Calu3 (cell line): ENCODE results near the gene PTPN14. TPM values are rescaled to one million over a fixed set of nuclear protein-coding genes. Genes with fewer than 3 reads are reported as not detected.

Experiments used
- BruUV-seq: library from RNA; stranded (reverse); fragments of 400-500 nt; replicated peaks from 2 replicates; lab custom pipeline; 2021; lab: Mats Ljungman, UMichigan
- CTCF ChIA-PET: fragments of 300-600 bp; sonication (Branson Sonifier 250); formaldehyde crosslinking; loops from one replicate; lab custom pipeline; 2022; ENCODE audit warnings: antibody characterized with exemption; lab: Charles Lee
- DNase-seq: peaks from one replicate; pipeline ENCODE4 v3.0.0; 2022
- H3K27ac Mint-ChIP-seq: one replicate; pipeline ENCODE4 v1.8.0; 2022; ENCODE audit warnings: mixed read lengths; ENCODE audit not compliant: unreplicated experiment
- H3K27me3 Mint-ChIP-seq: one replicate; pipeline ENCODE4 v1.8.0; 2022; ENCODE audit warnings: mixed read lengths; ENCODE audit not compliant: unreplicated experiment
- H3K36me3 Mint-ChIP-seq: one replicate; pipeline ENCODE4 v1.8.0; 2022; ENCODE audit warnings: mild to moderate bottlenecking, moderate library complexity, mixed read lengths; ENCODE audit not compliant: insufficient read depth, unreplicated experiment
- H3K4me1 Mint-ChIP-seq: one replicate; pipeline ENCODE4 v1.8.0; 2022; ENCODE audit warnings: mild to moderate bottlenecking, low read depth, mixed read lengths; ENCODE audit not compliant: unreplicated experiment
- H3K4me3 Mint-ChIP-seq: one replicate; pipeline ENCODE4 v1.8.0; 2022; ENCODE audit warnings: mild to moderate bottlenecking, low read depth, moderate library complexity, mixed read lengths; ENCODE audit not compliant: unreplicated experiment
- H3K9me3 Mint-ChIP-seq: one replicate; pipeline ENCODE4 v1.8.0; 2022; ENCODE audit warnings: low read depth, mixed read lengths; ENCODE audit not compliant: unreplicated experiment
- intact Hi-C: fragments of 100-400 bp; cut with micrococcal nuclease; formaldehyde crosslinking; loops from one replicate; pipeline ENCODE4 v1.10.0; 2022; ENCODE audit not compliant: unreplicated experiment
- total RNA-seq: library from RNA; stranded (reverse); gene quantifications from 2 replicates; pipeline ENCODE4 v1.2.3, GENCODE V29; 2022
- TF ChIP-seq, protein P1 (sequence below): fragments of 200-600 bp; IDR thresholded peaks from one replicate; pipeline ENCODE4 v1.8.0; 2022; ENCODE audit warnings: antibody characterized with exemption; ENCODE audit not compliant: unreplicated experiment

The PTPN14 gene
- total RNA-seq, 1 experiment from 2014 or later = 77.4 TPM

- no peak for DNase-seq
- Mint-ChIP-seq H3K27ac (no peak overlapping the region), H3K36me3 (peaks cover 13% of the 10 kb centered on the region), H3K9me3 (no peaks in the 10 kb centered on the region), H3K4me3 (no peak overlapping the region), H3K4me1 (peaks cover 52% of the 10 kb centered on the region), H3K27me3 (no peaks in the 10 kb centered on the region)
- TF ChIP-seq, protein P1, sequence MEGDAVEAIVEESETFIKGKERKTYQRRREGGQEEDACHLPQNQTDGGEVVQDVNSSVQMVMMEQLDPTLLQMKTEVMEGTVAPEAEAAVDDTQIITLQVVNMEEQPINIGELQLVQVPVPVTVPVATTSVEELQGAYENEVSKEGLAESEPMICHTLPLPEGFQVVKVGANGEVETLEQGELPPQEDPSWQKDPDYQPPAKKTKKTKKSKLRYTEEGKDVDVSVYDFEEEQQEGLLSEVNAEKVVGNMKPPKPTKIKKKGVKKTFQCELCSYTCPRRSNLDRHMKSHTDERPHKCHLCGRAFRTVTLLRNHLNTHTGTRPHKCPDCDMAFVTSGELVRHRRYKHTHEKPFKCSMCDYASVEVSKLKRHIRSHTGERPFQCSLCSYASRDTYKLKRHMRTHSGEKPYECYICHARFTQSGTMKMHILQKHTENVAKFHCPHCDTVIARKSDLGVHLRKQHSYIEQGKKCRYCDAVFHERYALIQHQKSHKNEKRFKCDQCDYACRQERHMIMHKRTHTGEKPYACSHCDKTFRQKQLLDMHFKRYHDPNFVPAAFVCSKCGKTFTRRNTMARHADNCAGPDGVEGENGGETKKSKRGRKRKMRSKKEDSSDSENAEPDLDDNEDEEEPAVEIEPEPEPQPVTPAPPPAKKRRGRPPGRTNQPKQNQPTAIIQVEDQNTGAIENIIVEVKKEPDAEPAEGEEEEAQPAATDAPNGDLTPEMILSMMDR = no peak
- no TSS peak for BruUV-seq
- intact Hi-C loops = no loop called here
- CTCF ChIA-PET = interaction anchor here (0.9 to 1.5 kb wide), 3 partner anchors 9 to 149 kb away, joined by 3 read pairs; partner anchors contain the start of gene PTPN14
Measured at GRCh38 chr1:214537219-214537618, 14.2 kb downstream of the PTPN14 start.

DNA sequence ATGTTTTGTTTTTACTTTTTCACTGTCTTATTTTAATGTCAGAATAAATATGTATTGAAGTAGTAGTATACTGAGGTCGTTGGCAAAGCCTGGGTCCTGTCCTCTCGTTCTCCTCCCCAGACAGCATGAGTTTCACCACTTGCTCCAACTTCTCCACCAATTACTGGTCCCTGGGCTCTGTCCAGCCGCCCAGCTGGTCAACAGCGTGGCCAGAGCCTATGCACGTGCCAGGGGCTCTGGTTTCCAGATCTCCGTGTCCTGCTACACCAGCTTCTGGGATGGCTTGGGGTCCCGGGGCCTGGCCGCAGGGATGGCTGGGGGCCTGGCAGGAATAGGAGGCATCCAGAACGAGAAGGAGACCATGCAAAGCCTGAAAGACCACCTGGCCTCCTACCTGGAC, 19.3 kb downstream of the PTPN14 start:
- peaks cover 18% of the 10 kb centered on the region for H3K4me1 Mint-ChIP-seq
- H3K27ac Mint-ChIP-seq = no peak overlapping the region
- intact Hi-C loops = no loop called here
- H3K27me3 Mint-ChIP-seq = no peaks in the 10 kb centered on the region
- no TSS peak for BruUV-seq
- DNase-seq = no peak
- CTCF ChIA-PET = no interaction called here
- no peaks in the 10 kb centered on the region for H3K9me3 Mint-ChIP-seq
- TF ChIP-seq, protein P1 = no peak
- no peak overlapping the region for H3K4me3 Mint-ChIP-seq
- peaks cover 24% of the 10 kb centered on the region for H3K36me3 Mint-ChIP-seq

- H3K27ac Mint-ChIP-seq = no peak overlapping the region
- peaks cover 63% of the 10 kb centered on the region for H3K4me1 Mint-ChIP-seq
- TF ChIP-seq, protein P1 = no peak
- no peaks in the 10 kb centered on the region for H3K27me3 Mint-ChIP-seq
- BruUV-seq = no TSS peak
- CTCF ChIA-PET = interaction anchor here (0.7 to 1.1 kb wide), 6 partner anchors 18 to 71 kb away, joined by 3 to 15 read pairs (median 4); no protein-coding TSS in a partner anchor
- no peaks in the 10 kb centered on the region for H3K9me3 Mint-ChIP-seq
- no peak overlapping the region for H3K4me3 Mint-ChIP-seq
- no peak for DNase-seq
- intact Hi-C loops = no loop called here
- H3K36me3 Mint-ChIP-seq = peaks cover 7% of the 10 kb centered on the region
Measured at GRCh38 chr1:214525535-214526019, 25.8 kb downstream of the PTPN14 start.

DNA sequence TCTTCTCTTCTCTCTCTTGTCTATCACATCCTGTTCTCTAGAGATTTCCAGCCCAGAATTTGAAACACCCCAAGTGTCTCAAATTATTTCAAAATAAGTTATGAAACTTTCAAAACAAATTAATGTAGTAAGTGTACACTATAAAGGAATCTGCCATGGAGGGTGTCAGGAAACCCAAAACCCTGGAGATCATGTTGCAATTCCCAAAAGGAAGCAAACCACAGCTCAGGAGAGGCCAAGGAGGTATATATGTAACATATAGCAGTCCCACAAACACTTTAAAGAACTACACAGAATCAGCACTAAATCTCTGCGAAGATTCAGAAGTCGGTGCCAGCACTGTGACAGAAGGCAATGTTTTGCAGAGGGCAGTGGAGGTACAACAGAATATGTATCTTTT, 26.6 kb downstream of the PTPN14 start:
- intact Hi-C loops = no loop called here
- TF ChIP-seq, protein P1 = no peak
- Mint-ChIP-seq H3K36me3 (peaks cover 6% of the 10 kb centered on the region), H3K27ac (no peak overlapping the region), H3K9me3 (no peaks in the 10 kb centered on the region), H3K4me1 (peaks cover 67% of the 10 kb centered on the region), H3K4me3 (no peak overlapping the region), H3K27me3 (no peaks in the 10 kb centered on the region)
- BruUV-seq = no TSS peak
- CTCF ChIA-PET = interaction anchor here (0.7 to 1.1 kb wide), 3 partner anchors 9 to 48 kb away, joined by 3 read pairs; no protein-coding TSS in a partner anchor
- DNase-seq = no peak
